Cardiac muscle cell (in vitro differentiated cells and primary cell): ENCODE measurements around the gene SLAMF7. TPM values are rescaled to one million over a fixed set of nuclear protein-coding genes. Genes with fewer than 3 reads are reported as not detected.

Experiments used
- DNase-seq, 2 donors: peaks; one replicate each; pipeline versions ENCODE4 v3.0.0 to v3.0.0-alpha.2; 2010 to 2017; ENCODE audit warnings: low read depth in 1 of 2, low spot score in 1 of 2
- H3K27ac ChIP-seq: fragments of 200-600 bp; sonication (generic); 2 replicates; pipeline ENCODE4 v1.5.1; 2016
- H3K27me3 ChIP-seq: fragments of 200-600 bp; sonication (generic); 2 replicates; pipeline ENCODE4 v1.6.0; 2016; ENCODE audit warnings: control low read depth
- H3K36me3 ChIP-seq: fragments of 200-600 bp; sonication (generic); 2 replicates; pipeline ENCODE4 v1.5.1; 2016; ENCODE audit warnings: control low read depth
- H3K4me1 ChIP-seq: fragments of 200-600 bp; sonication (generic); 2 replicates; pipeline ENCODE4 v1.8.1; 2017; ENCODE audit warnings: low read depth, mild to moderate bottlenecking, mixed run types
- H3K4me3 ChIP-seq: fragments of 200-600 bp; sonication (generic); 2 replicates; pipeline ENCODE4 v1.5.1; 2016; ENCODE audit warnings: mild to moderate bottlenecking
- H3K9me3 ChIP-seq: fragments of 200-600 bp; sonication (generic); 2 replicates; pipeline ENCODE4 v1.5.1; 2017; ENCODE audit warnings: low read depth, mild to moderate bottlenecking, control low read depth
- CTCF ChIP-seq: IDR thresholded peaks from 2 replicates; pipeline ENCODE4 v1.5.1; 2012; ENCODE audit warnings: low read depth, mild to moderate bottlenecking, low read length
- polyA plus RNA-seq: library from polyadenylated mRNA; unstranded; fragments of >200 nt; fragmentation: Nextera tagmentation; extraction: Ambion mirVana; gene quantifications from 2 replicates; pipeline ENCODE4 v1.2.1, GENCODE V29; 2016
- total RNA-seq: library from RNA; depleted of rRNA; stranded (reverse); fragments of >200 nt; gene quantifications from 2 replicates; pipeline ENCODE4 v1.2.3, GENCODE V29; 2016

Gene SLAMF7
- total and polyA plus RNA-seq, 2 experiments from 2014 or later = not detected

- no peaks in the 10 kb centered on the region for H3K4me1 ChIP-seq
- no peaks in the 10 kb centered on the region for H3K9me3 ChIP-seq
- H3K27me3 ChIP-seq = no peaks in the 10 kb centered on the region
- no peak overlapping the region for H3K27ac ChIP-seq
- DNase-seq = no peak
- no peak for TF ChIP-seq CTCF
- H3K4me3 ChIP-seq = no peak overlapping the region
- H3K36me3 ChIP-seq = no peaks in the 10 kb centered on the region
These were observed 5.3 kb downstream of the SLAMF7 start for GRCh38 chr1:160744199-160744851.

- no peak overlapping the region for H3K27ac ChIP-seq
- H3K4me3 ChIP-seq = no peak overlapping the region
- H3K4me1 ChIP-seq = no peaks in the 10 kb centered on the region
- H3K9me3 ChIP-seq = no peaks in the 10 kb centered on the region
- no peaks in the 10 kb centered on the region for H3K27me3 ChIP-seq
- H3K36me3 ChIP-seq = no peaks in the 10 kb centered on the region
- DNase-seq = no peak
- TF ChIP-seq CTCF = no peak
These were observed 5.9 kb downstream of the SLAMF7 start for GRCh38 chr1:160744852-160745520.

- TF ChIP-seq CTCF = no peak
- Histone ChIP-seq H3K27ac (no peak overlapping the region), H3K4me3 (no peak overlapping the region), H3K9me3 (no peaks in the 10 kb centered on the region), H3K36me3 (no peaks in the 10 kb centered on the region), H3K27me3 (no peaks in the 10 kb centered on the region), H3K4me1 (no peaks in the 10 kb centered on the region)
- DNase-seq = no peak
These were observed 6.5 kb downstream of the SLAMF7 start for GRCh38 chr1:160745551-160745950.

GRCh38 chr1:160746836-160747500 is 7.9 kb downstream of the SLAMF7 start:
- no peak overlapping the region for H3K27ac ChIP-seq
- no peaks in the 10 kb centered on the region for H3K9me3 ChIP-seq
- H3K4me3 ChIP-seq = no peak overlapping the region
- peaks cover 5% of the 10 kb centered on the region for H3K27me3 ChIP-seq
- H3K36me3 ChIP-seq = no peaks in the 10 kb centered on the region
- DNase-seq = no peak
- no peak for TF ChIP-seq CTCF
- H3K4me1 ChIP-seq = no peaks in the 10 kb centered on the region

- no peak for TF ChIP-seq CTCF
- Histone ChIP-seq H3K4me1 (no peaks in the 10 kb centered on the region), H3K27ac (no peak overlapping the region), H3K4me3 (no peak overlapping the region), H3K9me3 (no peaks in the 10 kb centered on the region), H3K27me3 (peaks cover 5% of the 10 kb centered on the region), H3K36me3 (no peaks in the 10 kb centered on the region)
- DNase-seq = no peak
These were observed 8.7 kb downstream of the SLAMF7 start for GRCh38 chr1:160747717-160748116.
